Panc1 (cell line): ENCODE data around the gene FGL2.
"Not testable (repeated sequence)": the region's sequence is repeated elsewhere in the genome, so short reads cannot be mapped to it uniquely, and the experiment has no call there.

Source experiments
- CTCF ChIP-seq: fragments of 450-650 bp; IDR thresholded peaks from 2 replicates; pipeline ENCODE4 v1.5.1; 2017; ENCODE audit warnings: mild to moderate bottlenecking
- POLR2AphosphoS5 ChIP-seq: IDR thresholded peaks from 2 replicates; pipeline ENCODE4 v1.6.1; 2012; ENCODE audit warnings: mild to moderate bottlenecking, low read depth, low read length, moderate library complexity
- REST ChIP-seq, 2 experiments: IDR thresholded peaks; 2 replicates each; pipeline ENCODE4 v1.6.1; 2011 to 2012; ENCODE audit warnings: low read depth in 2 of 2, control low read depth in 1 of 2, low read length in 1 of 2, mild to moderate bottlenecking in 1 of 2, moderate library complexity in 1 of 2; ENCODE audit not compliant: insufficient read depth in 1 of 2
- SIN3A ChIP-seq: IDR thresholded peaks from 2 replicates; pipeline ENCODE4 v1.6.1; 2012; ENCODE audit warnings: low read depth, mild to moderate bottlenecking, low read length, moderate library complexity, borderline replicate concordance; ENCODE audit not compliant: insufficient read depth

GRCh38 chr7:77178024-77178423 lies 21.6 kb downstream of the FGL2 start:
- TF ChIP-seq CTCF; POLR2AphosphoS5; SIN3A; REST (IDR thresholded peaks at IDR 0.05; ENCODE audit: insufficient read depth in 1 of 2, low read depth in 2 of 2, low read length in 1 of 2): not testable (repeated sequence)
